ENCODE measurements around the gene CD93.

Gene CD93

DNA sequence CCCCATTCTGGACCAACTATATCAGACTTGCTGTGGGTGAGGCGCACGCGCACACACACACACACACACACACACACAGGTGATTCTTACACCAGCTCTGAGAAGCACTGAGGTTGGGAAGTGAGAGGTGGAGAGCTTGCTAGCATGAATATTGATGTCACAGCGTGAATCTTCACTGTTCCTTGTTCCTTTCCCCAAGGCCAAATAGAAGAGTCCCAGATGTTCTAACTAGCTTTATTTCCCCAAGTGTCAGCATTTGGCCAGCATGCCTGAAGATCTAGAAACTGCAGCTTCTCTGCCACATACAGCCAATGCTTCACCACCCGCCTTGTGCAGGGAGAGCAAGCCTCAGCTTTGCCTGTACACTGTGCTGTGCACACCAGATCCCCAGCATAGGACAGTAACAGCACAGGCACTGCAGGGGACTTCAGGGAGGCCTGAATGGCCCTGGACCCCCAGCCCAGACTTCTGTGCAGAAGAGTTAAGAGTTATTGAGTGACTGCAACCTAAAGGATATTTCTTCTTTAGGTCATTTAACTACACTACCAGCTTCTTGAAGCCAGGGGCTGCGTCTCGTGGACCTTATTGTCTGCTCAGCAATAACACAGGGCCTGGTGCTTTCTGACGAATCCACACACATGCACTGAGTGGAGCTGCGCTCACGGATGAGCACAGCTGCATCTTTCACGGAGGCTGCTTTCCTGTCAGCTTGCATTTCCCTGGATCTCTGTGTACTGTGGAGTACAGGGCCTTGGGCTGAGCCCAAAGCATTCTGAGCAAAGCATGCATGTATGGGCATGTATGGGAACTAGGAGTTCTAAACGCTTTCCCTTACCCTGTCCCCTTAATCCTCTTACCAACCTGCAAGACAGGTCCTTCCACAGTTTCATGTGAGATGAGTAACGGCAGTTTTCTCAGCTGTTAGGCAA lies 13.9 kb upstream of the CD93 start:
- no peak for DNase-seq (ENCODE audit: low read depth in 2 of 2)

DNA sequence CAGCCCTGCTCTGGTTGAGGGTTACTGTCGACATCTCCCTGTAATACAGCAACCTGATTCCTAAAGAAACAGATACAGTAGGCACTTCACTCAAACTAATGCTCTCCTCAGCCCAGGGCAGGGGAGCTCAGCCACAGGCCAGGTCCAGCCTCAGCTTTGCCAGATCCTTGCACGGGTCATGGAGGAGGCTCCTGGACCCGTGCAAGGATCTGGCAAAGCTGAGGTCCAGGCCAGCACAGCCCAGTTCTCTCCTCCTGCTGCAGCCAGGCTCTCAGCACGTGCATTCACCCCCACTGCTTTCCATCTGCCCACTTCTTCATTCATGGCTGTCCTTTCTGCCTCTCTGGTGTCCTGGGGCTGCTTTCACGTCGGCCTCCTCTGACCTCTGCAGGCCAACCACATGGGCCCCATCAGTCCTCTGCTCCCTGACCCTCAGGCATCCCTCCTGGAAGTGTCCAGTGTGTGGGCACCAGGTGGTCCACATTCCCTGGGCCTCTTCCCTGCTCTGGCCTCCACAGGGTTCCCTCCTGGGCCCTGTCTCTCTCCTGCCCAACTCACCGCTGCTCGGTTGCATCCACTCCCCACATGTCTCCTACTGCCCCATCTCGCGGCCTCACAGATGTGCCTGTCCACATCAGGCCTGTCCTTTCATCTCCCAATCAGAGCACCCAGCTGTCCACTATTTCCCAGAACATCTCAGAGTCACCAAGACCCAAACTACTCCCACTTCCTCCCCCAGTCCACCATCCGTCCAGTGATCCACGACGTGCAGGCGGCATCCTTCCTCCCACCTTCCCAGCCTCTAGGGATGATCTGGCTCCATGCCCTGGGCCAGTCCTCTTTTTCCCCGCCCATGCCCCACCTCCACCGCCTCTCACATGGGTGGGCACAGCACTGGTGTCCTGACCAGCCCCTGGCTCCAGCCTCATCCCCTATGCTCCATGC lies 11.8 kb upstream of the CD93 start:
- DNase-seq (ENCODE audit: low read depth in 2 of 2) = no peak

DNA sequence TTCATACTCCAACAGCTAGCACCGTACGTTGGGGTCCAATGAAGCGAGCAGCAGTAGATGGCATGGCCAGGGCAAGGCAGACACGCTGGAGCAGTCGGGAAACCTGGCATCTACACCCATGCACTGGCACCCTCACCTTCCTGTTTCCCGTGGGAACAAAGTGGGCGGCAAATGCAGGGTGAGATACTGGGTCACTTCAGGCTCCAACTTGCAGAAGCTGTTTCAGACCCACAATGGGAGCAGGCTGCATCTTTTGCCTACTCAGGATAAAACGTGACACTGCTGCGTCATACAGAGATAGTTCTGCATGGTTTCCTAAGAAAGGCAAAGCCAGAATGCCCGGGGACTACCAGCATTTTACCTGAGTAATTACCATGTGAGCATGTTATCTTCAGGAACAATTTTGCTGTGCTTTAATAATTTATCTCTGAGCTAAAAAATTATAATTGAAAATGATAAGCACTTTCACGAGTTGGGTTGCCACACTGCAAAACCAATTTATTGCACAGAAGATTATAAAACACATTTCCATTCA lies 10.9 kb upstream of the CD93 start:
- DNase-seq (ENCODE audit: low read depth in 2 of 2) = no peak

DNA sequence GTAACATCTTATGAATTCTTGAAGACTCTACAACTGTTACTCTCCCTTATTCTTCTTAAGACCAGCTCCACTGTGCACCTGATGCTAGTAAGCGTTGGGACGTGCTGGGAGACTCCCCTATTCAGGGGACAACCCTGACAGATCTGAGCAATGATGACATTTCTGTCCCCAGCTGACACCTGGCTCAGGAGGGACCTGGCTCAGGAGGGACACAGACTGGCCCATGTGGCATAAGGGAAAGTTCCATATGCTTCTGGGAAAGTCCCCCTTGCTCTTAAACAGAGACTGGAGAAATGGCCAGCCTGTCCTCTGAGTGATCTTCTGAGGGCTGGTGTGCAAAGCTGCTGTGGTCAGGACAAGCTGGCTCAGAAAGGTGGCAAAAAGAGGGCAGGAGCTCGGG lies 10.0 kb upstream of the CD93 start:
- no peak for DNase-seq (ENCODE audit: low read depth in 2 of 2)

DNA sequence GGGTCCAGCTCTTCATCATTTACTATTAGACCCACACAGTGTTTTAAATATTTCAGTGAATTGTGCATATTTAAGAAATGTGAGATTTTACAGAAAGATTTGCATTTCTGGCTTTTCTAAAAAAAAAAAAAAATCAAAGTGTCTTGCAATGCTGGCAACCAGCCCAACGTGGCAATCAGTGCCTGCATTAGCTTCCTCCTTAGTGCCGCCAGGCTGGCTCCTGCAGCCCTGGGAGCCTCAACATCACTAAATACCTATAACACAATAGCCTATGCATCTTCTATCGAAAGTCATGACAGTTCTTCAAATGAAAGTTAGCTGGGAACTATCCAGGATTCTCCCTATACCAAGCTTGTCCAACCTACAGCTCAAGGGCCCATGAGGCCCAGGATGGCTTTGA lies 9.4 kb upstream of the CD93 start:
- DNase-seq (ENCODE audit: low read depth in 2 of 2) = no peak

DNA sequence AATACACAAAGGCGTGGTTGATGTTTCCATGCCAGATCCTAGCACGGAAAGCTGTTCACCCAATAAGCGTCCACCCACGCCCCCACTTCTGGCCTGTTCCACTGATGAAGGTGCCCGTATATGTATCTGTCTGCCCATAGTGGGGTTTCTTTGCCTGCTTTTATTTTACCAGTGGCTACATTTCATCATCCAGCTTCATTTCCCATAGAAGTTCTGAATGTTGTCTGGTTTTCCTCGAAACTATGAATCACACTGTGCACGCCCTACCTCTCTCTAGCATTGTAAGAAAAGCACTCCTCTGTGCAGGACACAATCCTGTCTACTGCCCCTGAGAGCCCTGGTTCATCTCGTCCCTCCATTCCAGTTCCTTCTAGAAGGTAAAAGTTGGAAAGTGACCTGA lies 8.8 kb upstream of the CD93 start:
- no peak for DNase-seq (ENCODE audit: low read depth in 2 of 2)

DNA sequence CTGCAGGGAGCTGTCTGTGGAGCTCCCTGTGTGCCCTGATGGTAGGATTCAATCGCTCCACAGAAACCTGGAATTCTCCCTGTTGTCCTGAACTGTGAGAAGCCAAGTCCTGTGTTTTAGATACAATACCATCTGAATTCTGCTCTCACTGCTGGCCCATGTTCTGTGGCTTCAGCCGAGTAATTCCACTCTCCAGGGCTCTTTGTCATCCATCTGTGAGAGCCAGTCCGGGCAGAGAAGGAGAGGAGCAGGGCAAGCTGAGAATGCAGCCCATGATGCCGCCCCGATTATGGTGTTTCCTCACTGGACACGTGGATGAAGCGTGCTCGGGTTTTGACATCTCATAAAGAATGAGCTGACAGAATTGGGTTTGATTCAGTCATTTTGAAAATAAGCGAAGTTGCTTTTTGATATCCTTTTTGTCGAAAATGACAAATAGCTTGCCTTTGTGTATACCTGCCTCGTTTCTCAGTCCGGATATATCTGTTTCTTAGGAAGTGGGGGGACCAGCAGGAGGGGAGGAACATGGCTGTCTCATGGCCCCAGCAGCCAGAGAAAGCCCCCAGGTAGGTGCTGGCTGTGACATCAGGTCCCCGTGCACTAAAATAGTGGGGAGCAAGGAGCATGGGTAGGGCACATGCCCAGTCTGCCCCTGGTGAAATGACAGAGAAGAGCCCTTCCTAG lies 8.2 kb upstream of the CD93 start:
- DNase-seq (ENCODE audit: low read depth in 2 of 2) = no peak

DNA sequence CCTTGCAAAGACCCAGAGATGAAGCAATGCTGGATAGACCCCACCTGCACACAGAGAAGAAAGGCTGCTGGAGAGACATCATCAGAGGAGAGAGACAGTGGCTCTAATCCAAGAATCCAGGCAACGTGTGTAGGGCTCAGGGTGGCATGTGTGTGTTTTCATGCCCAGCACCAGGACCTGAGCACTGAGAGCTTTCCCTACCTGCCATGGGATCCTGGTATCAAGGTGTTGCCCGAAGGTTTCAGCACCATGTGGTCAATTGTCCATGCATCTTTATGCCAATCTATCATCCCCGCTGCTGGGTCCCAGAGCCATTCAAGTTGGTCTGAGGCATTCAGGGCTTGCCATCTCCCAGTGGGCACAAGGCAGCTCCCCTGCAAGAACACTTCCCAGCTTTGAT lies 7.5 kb upstream of the CD93 start:
- no peak for DNase-seq (ENCODE audit: low read depth in 2 of 2)

DNA sequence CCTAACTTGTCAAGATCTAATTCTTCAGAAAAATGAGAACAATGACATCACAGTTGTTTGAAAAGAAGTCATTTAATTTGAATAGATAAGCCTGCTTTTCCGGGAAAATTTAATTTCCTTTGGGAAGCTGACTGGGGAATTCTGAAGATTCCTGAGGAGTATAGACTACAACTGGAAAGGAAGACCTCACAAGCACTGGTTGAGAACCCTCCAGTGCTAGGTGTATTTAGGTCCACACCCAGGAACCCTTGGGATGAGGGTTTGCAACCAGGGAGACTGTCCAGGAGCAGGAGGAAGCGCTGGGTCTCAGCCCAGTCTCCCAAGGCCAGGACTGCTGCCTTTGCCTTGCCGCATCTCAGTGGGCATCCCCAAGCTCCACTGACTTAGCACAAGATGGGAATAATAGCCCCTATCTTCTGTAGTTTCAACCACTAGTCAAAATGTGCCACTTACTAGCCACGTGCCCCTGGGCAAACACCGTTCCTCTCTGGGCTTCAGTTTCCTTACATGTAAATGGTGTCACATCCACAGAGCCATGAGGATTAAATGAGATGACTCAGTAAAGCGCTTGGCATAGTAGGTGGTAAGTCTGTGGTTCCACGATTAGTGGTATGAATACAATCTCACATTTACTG lies 6.9 kb upstream of the CD93 start:
- no peak for DNase-seq (ENCODE audit: low read depth in 2 of 2)

DNA sequence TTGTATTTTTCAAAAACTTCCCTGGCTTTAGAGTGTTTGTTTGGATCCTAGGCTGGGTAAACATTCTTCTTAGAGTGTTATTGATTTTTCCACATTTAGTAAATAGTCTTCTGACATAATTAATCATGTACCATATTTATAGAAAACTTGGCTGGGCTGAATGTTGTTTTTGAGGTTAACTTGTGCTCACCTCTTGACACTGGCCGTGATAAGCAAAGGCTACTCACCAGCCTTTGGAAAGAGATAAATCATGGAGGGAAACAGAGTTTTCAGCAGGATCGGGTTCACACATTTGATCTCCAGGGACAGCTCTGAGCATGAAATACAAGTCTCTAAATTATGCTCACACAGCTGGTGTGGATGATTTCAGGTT lies 6.2 kb upstream of the CD93 start:
- no peak for DNase-seq (ENCODE audit: low read depth in 2 of 2)

DNA sequence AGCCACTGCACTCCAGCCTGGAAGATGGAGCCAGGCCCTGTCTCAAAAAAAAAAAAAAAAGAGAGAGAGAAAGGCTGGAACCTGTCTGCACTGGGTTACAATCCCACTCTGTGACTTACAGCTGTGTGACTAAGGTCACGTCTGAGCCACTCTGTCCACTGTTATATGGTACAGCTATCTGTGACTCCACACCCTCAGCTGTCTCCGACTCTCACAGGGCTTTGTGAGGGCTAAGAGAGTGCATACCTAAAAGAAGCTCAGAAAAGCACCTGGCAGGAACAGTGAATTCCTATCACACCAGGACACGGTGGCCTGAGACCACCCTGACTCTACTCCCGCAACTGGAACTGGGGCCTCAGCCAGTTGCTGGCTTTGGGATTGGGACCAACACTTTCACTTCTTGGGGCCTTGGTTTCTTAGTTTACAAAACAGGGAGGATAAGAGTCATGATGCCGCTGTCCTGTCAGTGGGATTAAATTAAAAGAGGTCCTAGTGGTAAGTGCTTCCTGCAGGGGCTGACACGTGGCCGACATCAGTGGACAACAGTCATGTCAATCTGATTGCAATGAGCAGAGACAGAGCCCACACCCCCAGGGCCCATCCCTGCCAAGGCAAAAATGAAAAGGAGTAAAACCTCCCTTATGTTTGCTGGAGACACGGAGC lies 5.7 kb upstream of the CD93 start:
- DNase-seq (ENCODE audit: low read depth in 2 of 2) = no peak

DNA sequence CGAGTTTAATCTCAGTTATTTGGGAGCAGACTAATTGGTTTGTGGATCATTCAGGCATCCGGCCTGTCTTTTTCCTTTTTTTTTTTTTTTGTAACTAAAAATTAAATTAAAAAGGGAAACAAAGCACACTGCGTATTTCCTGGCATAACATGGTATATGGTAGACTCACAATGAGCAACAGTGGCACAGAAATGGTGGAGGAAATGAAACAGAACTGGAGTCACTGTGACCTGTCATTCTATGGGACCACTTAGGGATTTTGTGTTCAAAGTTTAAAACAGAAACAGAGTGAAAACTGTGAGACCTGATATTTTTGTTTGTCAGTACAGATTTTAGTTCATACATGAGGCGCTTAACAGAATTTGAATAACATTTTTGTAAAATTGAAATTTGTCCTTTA lies 4.8 kb upstream of the CD93 start:
- no peak for DNase-seq (ENCODE audit: low read depth in 2 of 2)

DNA sequence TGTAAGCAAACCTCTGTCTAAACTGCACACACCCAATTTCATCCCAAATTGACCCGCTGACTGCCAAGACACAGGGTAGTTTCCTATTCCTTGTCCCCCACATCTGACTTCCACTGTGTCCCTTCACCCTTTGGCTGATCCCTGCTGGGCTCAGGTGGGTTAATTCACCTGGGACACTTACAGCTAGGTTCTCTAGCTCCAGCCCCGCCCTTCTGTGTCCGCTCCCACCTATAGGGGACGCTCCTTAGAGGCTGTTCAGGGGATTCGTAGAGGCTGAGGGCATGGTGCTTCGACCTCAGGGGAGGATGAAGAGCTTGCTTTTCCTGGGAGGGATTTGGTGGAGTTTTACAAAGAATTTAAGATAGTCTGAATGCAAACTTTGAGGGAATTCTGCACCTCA lies 4.0 kb upstream of the CD93 start:
- DNase-seq (ENCODE audit: low read depth in 2 of 2) = no peak

DNA sequence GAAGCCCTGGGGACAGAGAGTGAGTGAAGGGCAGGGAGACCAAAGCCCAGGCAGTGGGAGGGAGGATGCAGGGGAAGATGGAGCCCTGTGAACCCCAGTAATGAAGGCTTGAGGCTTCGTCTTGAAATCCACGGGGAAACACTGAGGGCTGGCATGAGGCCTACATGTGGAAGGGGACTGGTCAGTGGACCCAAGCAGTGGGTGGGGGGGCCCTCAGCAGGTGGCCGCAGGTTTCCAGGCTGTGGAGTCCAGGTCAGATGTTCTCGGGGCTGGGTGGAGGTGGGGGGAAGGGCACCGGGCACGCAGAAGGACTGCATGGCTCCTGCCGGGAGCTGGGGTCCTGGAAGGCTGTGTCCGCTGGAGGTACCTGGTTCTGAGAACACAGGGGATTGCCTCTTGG lies 2.7 kb upstream of the CD93 start:
- DNase-seq (ENCODE audit: low read depth in 2 of 2) = no peak

DNA sequence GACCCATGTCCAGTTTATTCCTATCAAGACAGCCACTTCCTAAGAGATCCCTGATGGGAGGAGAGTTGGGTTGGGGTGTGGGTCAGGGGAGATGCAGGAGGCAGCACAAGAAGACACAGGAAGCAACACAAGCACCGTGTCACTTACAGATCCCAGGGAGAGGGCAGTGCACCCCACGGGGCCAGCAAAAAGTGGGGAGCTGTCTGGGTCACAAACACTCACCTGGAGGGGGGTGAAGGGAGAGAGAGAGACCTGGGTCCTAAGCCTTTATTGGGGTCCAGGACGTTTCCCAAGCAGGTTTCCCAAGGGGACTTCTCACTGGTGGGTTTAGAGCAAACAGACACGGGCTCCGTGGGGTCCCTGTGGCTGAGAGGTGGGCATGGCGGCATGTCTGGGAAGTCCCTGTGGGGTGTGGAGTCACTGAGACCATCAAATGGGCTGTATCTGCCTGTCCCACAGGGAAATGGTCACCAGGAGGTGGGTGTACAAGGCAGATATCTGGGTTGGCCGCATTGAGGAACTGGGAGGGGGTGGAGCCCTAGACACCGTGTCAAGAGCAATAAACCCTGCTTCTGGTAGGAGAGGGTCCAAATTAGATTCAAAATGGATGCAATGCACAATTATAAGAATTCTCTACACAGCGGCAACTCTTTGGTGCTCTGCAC lies 1.6 kb upstream of the CD93 start:
- DNase-seq (ENCODE audit: low read depth in 2 of 2) = no peak

DNA sequence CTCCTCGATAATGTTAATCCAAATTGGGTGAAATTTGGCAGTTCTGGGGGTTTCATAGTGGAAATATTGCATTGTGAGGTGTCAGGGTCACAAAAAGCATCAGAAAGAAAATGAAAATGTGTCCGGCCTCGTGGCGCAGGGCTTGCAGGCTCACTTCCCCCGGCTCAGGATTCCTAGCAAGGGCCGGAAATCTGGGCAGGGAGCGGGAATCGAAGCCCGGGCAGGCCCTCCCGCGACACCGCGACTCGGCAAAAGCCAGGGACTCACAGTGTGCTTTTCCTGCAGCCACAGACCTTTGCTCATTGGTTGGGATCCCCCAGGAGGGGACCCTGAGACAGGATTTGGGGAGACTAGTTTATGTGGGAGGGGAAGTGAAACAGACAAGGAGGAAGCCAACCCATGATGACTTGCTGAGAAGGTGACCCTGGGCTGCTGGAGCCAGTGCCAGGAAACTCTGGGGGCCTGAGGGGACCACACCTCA lies 847 bp upstream of the CD93 start:
- DNase-seq (ENCODE audit: low read depth in 2 of 2) = no peak

DNA sequence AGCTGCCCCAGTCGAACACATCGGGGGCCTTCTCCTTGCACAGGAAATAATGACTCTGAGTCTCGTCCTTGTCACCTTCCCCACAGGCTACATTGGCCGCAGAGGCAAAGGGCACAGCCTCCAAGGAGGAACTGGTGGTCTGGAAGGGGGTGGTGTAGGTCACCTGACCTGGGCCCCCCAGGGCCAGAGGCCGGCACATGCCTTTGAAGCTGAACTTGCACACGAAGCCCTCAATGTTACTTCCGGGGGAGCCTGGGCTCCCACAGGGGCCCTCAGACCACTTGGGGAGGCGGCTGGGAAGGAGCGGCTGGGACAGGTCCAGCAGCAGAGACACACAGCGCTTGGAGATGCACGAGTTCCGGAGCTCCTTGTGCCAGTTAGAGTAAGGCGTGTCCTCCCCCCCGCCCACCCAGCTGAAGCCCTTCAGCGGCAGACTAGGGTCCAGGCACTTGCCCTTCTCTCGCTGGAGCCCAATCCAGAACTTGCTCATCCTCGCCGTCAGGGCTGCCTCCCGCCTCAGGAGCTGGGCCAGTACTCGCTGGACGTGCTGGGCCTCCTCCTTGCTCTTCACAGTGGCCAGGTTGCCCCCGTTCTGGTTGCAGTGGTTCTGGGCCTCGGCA lies 578 bp downstream of the CD93 start:
- no peak for DNase-seq (ENCODE audit: low read depth in 2 of 2)

DNA sequence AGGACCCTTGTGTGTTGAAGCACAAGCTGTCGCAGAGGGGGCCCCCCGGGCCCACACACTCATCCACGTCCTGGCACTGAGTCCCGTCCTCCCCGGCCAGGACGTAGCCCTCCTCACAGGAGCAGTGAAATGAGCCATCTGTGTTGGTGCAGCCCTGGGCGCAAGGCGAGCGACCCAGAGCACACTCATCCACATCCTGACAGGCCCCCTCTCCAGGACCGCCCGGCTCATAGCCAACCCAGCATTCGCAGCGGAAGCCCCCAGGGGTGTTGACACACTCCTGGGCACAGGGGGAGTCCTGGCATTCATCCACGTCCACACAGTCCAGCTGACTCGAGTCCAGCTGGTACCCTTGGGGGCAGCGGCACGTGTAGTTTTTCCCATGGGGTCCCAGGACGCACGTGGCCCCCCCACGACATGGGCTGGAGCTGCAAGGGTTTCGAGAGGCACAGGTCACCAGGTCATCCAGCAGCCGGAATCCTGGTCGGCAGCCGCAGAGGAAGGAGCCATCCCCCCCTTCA lies 1.2 kb downstream of the CD93 start:
- no peak for DNase-seq (ENCODE audit: low read depth in 2 of 2)

DNA sequence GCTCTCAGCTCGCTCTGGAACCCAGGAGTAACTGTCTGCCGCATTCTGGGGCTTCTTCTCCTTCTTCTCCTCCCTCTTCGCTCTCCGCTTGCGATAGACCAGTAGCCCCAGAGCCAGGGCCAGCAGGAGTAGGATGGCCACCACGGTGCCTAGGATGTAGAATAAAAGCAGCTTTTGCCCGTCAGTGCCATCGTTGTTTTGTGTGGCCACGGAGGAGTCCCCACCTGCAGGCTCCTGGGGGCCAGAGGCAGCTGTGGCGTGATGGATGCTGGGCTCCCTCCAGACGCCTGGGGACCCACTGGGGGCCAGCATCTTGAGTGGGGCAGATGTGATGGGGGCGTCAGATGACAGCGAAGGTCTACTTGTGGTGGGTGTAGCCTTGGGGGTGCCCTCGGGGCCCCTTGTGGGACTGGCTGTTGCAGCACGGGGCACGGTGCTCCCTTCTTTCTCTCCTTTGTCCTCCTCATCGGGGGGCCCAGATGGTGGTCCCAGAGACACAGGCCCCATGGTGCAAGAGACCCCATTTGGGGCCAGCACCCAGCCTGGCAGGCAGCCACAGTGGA lies 1.8 kb downstream of the CD93 start:
- no peak for DNase-seq (ENCODE audit: low read depth in 2 of 2)
